Measurements from ENCODE around the gene BNIP3. TPM values are rescaled to one million over a fixed set of nuclear protein-coding genes. Genes with fewer than 3 reads are reported as not detected.
"Not testable (repeated sequence)": the region's sequence is repeated elsewhere in the genome, so short reads cannot be mapped to it uniquely, and the experiment has no call there.

Gene BNIP3
- total RNA-seq, 1 experiment from 2014 or later, result 37.5 TPM

GRCh38 chr10:131991726-131992125 lies 10.0 kb upstream of the BNIP3 start:
- no peaks in the 10 kb centered on the region for H3K9me2 ChIP-seq (ENCODE audit: insufficient read depth)
- ATAC-seq (no peak), DNase-seq (ENCODE audit: low read depth, low spot score) (no peak)
- no peak for TF ChIP-seq ELF1 (IDR thresholded peaks at IDR 0.05; ENCODE audit: borderline replicate concordance, low read depth)
- TF ChIP-seq POLR2AphosphoS5 (IDR thresholded peaks at IDR 0.05; ENCODE audit: low read depth, low read length), result no peak
- TF ChIP-seq FOSL1 (IDR thresholded peaks at IDR 0.05; ENCODE audit: low read depth), result no peak
- no peak for TF ChIP-seq SIN3A (IDR thresholded peaks at IDR 0.05; ENCODE audit: low read depth)
- TF ChIP-seq CEBPB (IDR thresholded peaks at IDR 0.05; ENCODE audit: low read depth), result no peak
- TF ChIP-seq REST (IDR thresholded peaks at IDR 0.05; ENCODE audit: low read depth), result no peak
- TF ChIP-seq SP1 (IDR thresholded peaks at IDR 0.05; ENCODE audit: low read depth), result no peak
- TF ChIP-seq CBX3 (IDR thresholded peaks at IDR 0.05; ENCODE audit: low read depth), result no peak
- TF ChIP-seq RAD21 (IDR thresholded peaks at IDR 0.05; ENCODE audit: low read depth), result no peak
- no peak for TF ChIP-seq YY1 (IDR thresholded peaks at IDR 0.05; ENCODE audit: extremely low read depth, insufficient replicate concordance, low read depth, low read length)
- TF ChIP-seq ZFX (IDR thresholded peaks at IDR 0.05), result no peak
- no peak for TF ChIP-seq ZNF274 (IDR thresholded peaks at IDR 0.05; ENCODE audit: low read depth, low read length)
- TF ChIP-seq EZH2phosphoT487 (IDR thresholded peaks at IDR 0.05; ENCODE audit: borderline replicate concordance), result no peak
- H2AFZ ChIP-seq (ENCODE audit: low read depth, low read length, poor library complexity, severe bottlenecking), result no peak overlapping the region
- intact Hi-C loops (cut with micrococcal nuclease), result no loop called here
- no peak overlapping the region for H3K9ac ChIP-seq (ENCODE audit: low read length)
- ChIA-PET RAD21 (ENCODE audit: low non-redundant PET in 1 of 2, low total read pairs in 2 of 2, uncharacterized antibody in 2 of 2, unreplicated experiment in 2 of 2) (no interaction called here), CTCF (no interaction called here), POLR2A (no interaction called here)
- H3K4me1 ChIP-seq (ENCODE audit: control insufficient read depth in 1 of 2, insufficient read depth in 2 of 2, low read length in 2 of 2), result no peaks in the 10 kb centered on the region
- no peak overlapping the region for H3K4me2 ChIP-seq (ENCODE audit: low read length)
- H3K27me3 ChIP-seq (ENCODE audit: insufficient read depth, low read length), result no peaks in the 10 kb centered on the region
- H4K20me1 ChIP-seq (ENCODE audit: insufficient read depth), result no peaks in the 10 kb centered on the region
- H3K79me2 ChIP-seq (ENCODE audit: insufficient read depth, low read length), result no peaks in the 10 kb centered on the region
- no peaks in the 10 kb centered on the region for H3K36me3 ChIP-seq (ENCODE audit: control insufficient read depth in 1 of 2, insufficient read depth in 2 of 2, low read length in 2 of 2)
- no peak overlapping the region for H3K27ac ChIP-seq (ENCODE audit: low read depth, low read length)
- H3K9me3 ChIP-seq (ENCODE audit: control insufficient read depth in 1 of 2, insufficient read depth in 1 of 2, low read depth in 1 of 2, low read length in 2 of 2), result no peaks in the 10 kb centered on the region
- BruUV-seq (replicated peaks), result no TSS peak
- H3K4me3 ChIP-seq (replicated peaks in 1 of 2; ENCODE audit: low read depth in 1 of 2, low read length in 2 of 2), result no peak overlapping the region

GRCh38 chr10:131987786-131988185 lies 6.1 kb upstream of the BNIP3 start:
- ATAC-seq; DNase-seq (ENCODE audit: low read depth, low spot score); H4K20me1 ChIP-seq (ENCODE audit: insufficient read depth); H3K9ac ChIP-seq (ENCODE audit: low read length); BruUV-seq (replicated peaks); H3K36me3 ChIP-seq (ENCODE audit: control insufficient read depth in 1 of 2, insufficient read depth in 2 of 2, low read length in 2 of 2); H3K79me2 ChIP-seq (ENCODE audit: insufficient read depth, low read length); RAD21 ChIA-PET (ENCODE audit: low non-redundant PET in 1 of 2, low total read pairs in 2 of 2, uncharacterized antibody in 2 of 2, unreplicated experiment in 2 of 2); CTCF ChIA-PET; H3K27ac ChIP-seq (ENCODE audit: low read depth, low read length); H3K4me2 ChIP-seq (ENCODE audit: low read length); H3K9me3 ChIP-seq (ENCODE audit: control insufficient read depth in 1 of 2, insufficient read depth in 1 of 2, low read depth in 1 of 2, low read length in 2 of 2); H3K4me1 ChIP-seq (ENCODE audit: control insufficient read depth in 1 of 2, insufficient read depth in 2 of 2, low read length in 2 of 2); intact Hi-C loops (cut with micrococcal nuclease); H3K9me2 ChIP-seq (ENCODE audit: insufficient read depth); H3K4me3 ChIP-seq (replicated peaks in 1 of 2; ENCODE audit: low read depth in 1 of 2, low read length in 2 of 2); POLR2A ChIA-PET; H3K27me3 ChIP-seq (ENCODE audit: insufficient read depth, low read length); H2AFZ ChIP-seq (ENCODE audit: low read depth, low read length, poor library complexity, severe bottlenecking): not testable (repeated sequence)

- H3K36me3 ChIP-seq (ENCODE audit: control insufficient read depth in 1 of 2, insufficient read depth in 2 of 2, low read length in 2 of 2); H2AFZ ChIP-seq (ENCODE audit: low read depth, low read length, poor library complexity, severe bottlenecking); H3K9me2 ChIP-seq (ENCODE audit: insufficient read depth); BruUV-seq (replicated peaks); H3K4me2 ChIP-seq (ENCODE audit: low read length); H3K27ac ChIP-seq (ENCODE audit: low read depth, low read length); DNase-seq (ENCODE audit: low read depth, low spot score); H3K79me2 ChIP-seq (ENCODE audit: insufficient read depth, low read length); H3K4me1 ChIP-seq (ENCODE audit: control insufficient read depth in 1 of 2, insufficient read depth in 2 of 2, low read length in 2 of 2); H3K9me3 ChIP-seq (ENCODE audit: control insufficient read depth in 1 of 2, insufficient read depth in 1 of 2, low read depth in 1 of 2, low read length in 2 of 2); H3K27me3 ChIP-seq (ENCODE audit: insufficient read depth, low read length); intact Hi-C loops (cut with micrococcal nuclease); H3K9ac ChIP-seq (ENCODE audit: low read length); H4K20me1 ChIP-seq (ENCODE audit: insufficient read depth); RAD21 ChIA-PET (ENCODE audit: low non-redundant PET in 1 of 2, low total read pairs in 2 of 2, uncharacterized antibody in 2 of 2, unreplicated experiment in 2 of 2); CTCF ChIA-PET; ATAC-seq; POLR2A ChIA-PET; H3K4me3 ChIP-seq (replicated peaks in 1 of 2; ENCODE audit: low read depth in 1 of 2, low read length in 2 of 2): not testable (repeated sequence)
These were observed 5.6 kb upstream of the BNIP3 start for GRCh38 chr10:131987301-131987700.

All from HCT116 (cell line).